D721Med (cell line): ENCODE measurements around the gene TMEM179.

ENCODE experiments used
- DNase-seq: peaks from one replicate; pipeline ENCODE4 v3.0.0; 2011; ENCODE audit warnings: low spot score; ENCODE audit not compliant: insufficient read length
- FAIRE-seq: peaks from 2 replicates; lab custom pipeline; 2011; peaks lifted over from hg19 to GRCh38; lab: Jason Lieb, UNC
- CTCF ChIP-seq: IDR thresholded peaks from 2 replicates; pipeline ENCODE4 v1.5.1; 2012; ENCODE audit warnings: mild to moderate bottlenecking, control low read depth; ENCODE audit not compliant: insufficient read depth; ENCODE audit errors: missing control alignments

The TMEM179 gene

GRCh38 chr14:104579507-104579906, 25.1 kb downstream of the TMEM179 start, which contains the start of gene C14orf180:
TSS of gene C14orf180 (plus strand) at chr14:104579764. CDS start at chr14:104586431, 6,667 bp downstream.
- no peak for TF ChIP-seq CTCF
- FAIRE-seq: no peak
- no peak for DNase-seq

GRCh38 chr14:104578321-104578720, 26.3 kb downstream of the TMEM179 start:
- no peak for TF ChIP-seq CTCF
- FAIRE-seq (no peak), DNase-seq (no peak)

- DNase-seq (no peak), FAIRE-seq (no peak)
- no peak for TF ChIP-seq CTCF
Measured at GRCh38 chr14:104577847-104578301, 26.7 kb downstream of the TMEM179 start.

GRCh38 chr14:104577426-104577825, 27.1 kb downstream of the TMEM179 start:
- no peak for FAIRE-seq
- no peak for TF ChIP-seq CTCF
- DNase-seq: no peak

DNA sequence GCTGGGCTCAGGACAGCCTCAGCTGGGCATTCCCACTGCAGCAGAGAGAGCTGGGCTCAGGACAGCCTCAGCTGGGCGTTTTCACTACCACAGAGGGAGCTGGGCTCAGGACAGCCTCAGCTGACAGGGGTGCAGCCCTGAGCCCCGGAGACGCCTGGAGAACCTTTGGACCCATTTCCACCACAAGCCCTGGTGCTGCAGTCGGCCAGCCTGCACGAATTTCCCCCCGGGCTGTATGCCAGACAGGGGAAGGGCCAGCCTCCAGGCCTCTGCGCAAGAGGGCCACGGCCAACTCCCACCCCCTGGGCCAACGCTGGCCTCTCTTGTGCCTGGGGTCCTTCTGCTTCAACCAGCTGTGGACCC, 27.6 kb downstream of the TMEM179 start:
- no peak for FAIRE-seq
- no peak for DNase-seq
- TF ChIP-seq CTCF: no peak

- FAIRE-seq (no peak), DNase-seq (no peak)
- no peak for TF ChIP-seq CTCF
Measured at GRCh38 chr14:104576232-104576969, 28.2 kb downstream of the TMEM179 start.

DNA sequence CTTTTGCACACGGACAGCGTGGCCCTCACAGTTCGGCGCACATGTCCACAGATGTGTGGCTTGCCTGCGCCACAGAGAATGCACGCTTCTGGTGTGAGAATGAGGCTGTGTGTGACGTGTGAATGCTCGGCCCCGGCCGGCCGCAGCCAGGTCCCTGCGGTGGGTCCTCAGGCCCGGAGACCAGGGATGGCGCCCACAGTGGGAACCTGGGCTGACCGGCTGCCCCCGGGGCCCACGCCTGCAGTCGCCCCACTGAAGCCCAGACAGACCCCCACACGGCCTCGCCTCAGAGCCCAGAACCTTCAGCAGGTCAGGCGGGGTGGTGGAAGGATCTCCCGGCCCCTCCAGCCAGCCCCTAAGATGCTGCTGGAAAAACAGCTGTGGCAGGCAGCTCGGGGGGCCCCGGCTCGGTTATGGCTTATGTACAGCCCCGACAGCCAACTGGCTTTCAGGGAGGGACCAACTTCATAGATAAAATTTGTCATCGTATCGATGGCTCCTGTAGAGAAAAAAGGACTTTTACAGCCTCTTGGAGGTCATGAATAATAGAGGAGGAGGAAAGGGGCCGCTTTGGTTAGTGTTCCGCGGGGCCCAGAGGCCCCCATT, 29.5 kb downstream of the TMEM179 start:
- no peak for DNase-seq
- no peak for FAIRE-seq
- TF ChIP-seq CTCF: no peak
